Mesenteric fat pad (tissue), 1 donor: ENCODE results near the gene GNB1. TPM values are rescaled to one million over a fixed set of nuclear protein-coding genes. Genes with fewer than 3 reads are reported as not detected.
"Not testable (repeated sequence)": the region's sequence is repeated elsewhere in the genome, so short reads cannot be mapped to it uniquely, and the experiment has no call there.

Experiments used
- DNase-seq: peaks from one replicate; pipeline ENCODE4 v3.0.0-alpha.2; 2020; ENCODE audit warnings: low spot score
- total RNA-seq: library from RNA; stranded (reverse); fragmentation: NEBNext Ultra II Directional; extraction: Animal tissue kit (Norgen Biotek cat#: 25700); gene quantifications from one replicate; pipeline ENCODE4 v1.2.1, GENCODE V29; 2021
- donor health status: DM: yes; HTN: yes; CAD: no.

Gene GNB1
- total RNA-seq, 1 donor from 2014 or later = 318 TPM

DNA sequence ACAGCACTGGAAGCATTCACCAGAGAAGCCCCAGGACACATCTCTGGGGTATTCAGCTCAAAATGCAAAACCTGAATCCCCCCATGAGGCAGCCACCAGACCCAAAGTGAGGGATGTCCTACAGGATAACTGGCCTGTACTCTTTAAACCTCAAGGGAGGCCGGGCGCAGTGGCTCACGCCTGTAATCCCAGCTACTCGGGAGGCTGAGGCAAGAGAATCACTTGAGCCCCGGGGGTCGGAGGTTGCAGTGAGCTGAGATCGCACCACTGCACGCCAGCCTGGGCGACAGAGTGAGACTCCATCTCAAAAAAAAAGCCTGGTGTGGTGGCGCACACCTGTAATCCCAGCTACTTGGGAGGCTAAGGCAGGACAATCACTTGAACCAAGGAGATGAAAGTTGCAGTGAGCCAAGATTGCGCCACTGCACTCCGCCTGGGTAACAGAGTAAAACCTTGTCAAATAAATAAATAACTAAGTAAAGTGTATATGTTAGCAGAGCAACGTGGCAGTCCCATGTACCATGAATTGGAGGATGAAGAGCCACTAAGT, 29.1 kb downstream of the GNB1 start:
- not testable (repeated sequence) for DNase-seq

DNA sequence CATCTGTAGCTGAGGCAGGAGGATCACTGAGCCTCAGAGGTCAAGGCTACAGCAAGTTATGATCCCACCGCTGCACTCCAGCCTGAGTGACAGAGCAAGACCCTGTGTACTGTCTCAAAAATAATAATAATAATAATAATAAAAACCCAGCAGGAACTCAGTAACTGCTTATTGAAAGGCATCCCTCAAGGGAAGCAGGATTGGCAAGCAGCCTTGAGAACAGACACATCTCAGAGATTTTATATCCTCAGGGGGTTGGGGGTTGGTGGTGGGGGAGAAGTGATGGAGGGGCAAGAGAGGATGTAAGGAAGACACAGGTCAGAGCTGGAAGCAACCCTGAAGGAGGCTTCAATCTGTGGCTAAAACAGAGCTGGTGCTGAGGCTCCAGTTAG, 29.6 kb downstream of the GNB1 start:
- DNase-seq = no peak

DNA sequence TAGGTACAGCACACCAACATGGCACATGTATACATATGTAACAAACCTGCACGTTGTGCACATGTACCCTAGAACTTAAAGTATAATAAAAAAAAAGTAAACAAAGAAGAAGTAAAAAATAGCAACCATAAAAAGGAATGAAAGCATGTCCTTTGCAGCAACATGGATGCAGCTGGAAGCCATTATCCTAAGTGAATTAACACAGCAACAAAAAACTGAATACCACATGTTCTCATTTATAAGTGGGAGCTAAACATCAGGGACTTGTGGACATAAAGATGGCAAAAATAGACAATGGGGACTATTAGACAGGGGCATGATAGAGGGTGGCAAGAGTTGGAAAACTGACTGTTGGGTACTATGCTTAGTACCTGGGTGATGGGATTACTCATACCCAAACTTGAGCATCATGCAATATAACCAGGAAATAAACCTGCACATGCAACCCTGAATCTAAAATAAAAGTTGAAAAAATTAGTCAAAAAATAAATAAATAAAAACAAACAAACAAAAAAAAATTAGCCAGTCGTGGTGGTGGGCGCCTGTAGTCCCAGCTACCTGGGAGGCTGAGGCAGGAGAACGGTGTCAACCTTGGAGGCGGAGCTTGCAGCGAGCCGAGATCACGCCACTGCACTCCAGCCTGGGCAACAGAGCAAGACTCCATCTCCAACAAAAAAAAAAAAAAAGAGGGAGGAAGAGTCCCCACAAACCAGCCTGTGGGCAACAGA, 30.8 kb downstream of the GNB1 start:
- DNase-seq = not testable (repeated sequence)

DNA sequence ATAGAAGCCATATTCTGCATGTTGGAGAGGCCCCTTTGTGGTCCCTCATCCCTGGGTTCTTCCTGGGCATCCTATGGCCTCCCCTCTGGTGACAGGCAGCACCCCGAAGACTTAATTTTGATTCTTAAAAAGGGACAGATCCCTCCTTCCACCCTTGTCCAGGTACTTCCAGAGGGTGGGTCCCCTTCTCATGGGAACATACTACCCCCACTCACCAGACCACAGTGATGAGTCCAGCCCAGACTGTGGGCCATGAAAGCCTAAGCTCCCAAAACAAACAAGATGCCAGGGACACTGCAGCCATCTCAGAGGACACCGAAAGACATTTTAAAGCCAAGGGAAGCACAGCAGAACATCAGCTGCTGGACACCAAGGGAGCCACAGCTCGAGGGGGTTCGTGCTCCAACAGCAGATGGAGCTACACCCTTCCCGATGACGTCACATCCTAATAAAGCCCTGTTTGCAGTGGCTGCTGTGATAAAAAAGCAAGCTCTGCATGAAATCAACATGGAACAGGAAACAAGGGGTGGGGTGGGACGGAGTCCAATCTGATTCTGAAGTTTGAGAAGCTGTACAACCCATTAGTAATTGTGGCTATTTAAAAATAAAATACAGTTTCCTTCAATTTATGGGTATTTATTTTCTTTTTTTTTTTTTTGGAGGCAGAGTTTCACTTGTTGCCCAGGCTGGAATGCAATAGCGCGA, 32.4 kb downstream of the GNB1 start:
- DNase-seq = no peak

DNA sequence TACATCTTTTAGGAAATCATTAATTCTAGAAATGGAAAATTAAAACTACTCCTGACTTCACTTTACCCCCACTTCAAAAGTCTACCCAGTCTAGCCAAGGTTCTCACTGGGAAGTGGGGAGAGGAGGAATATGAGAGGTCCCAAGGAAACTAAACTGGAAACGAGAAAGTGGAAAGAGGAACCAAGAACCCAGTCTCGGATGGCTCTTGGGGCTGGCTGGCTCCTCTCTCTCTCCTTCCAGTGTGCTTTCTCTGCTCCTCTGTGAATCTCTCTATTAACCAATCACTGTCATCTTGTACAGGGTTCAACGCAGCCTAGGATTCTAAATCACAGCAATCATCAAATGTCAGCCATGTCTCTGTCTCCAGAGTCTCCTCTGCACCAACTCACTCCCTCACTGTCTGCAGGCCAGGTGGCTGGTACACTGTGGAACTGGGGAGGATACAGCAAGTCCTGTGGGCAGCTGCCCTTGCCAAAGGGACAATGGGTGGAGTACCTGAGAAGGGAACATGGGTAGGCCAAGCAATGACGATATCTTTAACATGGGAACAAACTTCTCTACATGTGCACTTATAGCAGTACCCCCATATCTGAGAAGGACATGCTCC, 33.7 kb downstream of the GNB1 start:
- no peak for DNase-seq

DNA sequence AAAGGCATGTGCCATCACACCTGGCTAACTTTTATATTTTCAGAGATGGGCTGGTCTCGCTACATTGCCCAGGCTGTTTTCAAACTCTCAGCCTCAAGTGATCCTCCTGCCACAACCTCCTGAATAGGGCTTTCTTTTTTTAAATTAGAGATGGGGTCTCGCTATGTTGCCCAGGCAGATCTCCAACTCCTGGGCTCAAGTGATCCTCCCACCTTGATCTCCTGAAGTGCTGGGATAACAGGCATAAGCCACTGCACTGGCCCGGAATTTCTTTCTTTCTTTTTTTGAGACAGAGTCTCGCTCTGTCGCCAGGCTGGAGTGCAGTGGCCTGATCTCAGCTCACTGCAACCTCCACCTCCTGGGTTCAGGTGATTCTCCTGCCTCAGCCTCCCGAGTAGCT, 34.7 kb downstream of the GNB1 start:
- not testable (repeated sequence) for DNase-seq

DNA sequence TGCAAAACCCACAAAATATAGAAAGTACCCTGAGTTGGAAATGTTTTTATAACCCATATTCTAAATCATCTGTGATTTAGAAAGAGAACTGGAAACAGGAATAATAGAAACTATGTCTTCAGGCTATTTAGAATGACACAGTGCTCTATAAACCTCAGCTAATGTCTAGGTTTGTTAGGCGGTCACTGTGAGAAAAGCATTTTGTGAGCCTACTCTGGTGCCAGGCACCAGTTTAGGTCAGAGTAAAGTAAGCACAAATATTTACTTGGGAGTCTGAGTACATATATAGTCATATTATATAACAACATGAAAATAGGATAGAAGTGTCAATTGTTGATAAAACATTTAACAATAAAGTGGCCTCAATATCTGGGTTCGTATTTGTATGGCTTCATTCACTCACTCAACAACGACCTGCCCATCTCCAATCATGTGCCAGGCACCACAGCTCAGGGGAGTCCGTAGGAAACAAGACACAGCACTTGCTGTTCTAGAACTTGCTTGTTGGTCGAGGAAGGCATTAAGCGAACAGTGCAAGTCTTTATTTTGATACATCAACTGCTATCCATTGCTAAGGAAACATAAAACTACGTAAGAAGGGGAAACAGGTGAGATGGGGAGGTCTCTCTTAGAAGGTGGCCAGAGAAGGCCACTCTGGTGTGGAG, 37.2 kb downstream of the GNB1 start:
- no peak for DNase-seq

DNA sequence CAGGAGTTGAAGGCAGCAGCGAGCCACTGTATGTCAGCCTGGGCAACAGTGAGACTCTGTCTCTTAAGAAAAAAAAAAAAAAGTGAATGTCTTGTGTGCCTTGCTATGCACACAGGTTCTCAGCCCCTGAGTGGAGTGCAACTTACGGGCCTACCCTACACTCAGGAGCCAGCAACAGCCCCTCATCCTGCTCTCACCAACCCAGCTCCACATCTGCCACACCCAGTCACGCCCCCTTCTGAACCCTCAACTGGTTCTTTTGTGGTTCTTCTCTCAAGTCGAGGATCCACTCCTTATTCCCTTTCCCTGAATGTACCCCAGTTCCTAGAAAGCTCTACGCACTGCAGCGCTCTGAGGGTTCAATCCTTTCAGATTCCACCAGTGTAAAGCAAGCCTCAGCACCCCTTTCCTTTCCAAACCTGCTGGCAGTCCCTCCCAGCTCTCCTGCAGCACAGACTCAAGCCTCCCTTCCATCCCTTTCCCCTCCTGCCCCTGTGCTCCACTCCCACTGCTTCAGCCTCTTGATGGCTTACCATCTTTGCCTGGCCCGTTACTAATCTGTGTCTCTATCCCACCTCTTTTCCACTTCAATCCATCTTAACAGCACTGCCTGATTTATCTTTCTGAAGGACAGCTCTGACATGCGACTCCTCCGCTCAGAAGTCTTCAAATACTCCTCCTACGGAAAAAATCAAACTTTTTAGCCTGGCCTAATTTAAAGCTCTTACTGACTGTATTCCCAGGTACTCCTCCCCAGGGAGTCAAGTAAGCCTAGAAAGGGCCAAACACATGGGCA, 38.1 kb downstream of the GNB1 start:
- DNase-seq = no peak

DNA sequence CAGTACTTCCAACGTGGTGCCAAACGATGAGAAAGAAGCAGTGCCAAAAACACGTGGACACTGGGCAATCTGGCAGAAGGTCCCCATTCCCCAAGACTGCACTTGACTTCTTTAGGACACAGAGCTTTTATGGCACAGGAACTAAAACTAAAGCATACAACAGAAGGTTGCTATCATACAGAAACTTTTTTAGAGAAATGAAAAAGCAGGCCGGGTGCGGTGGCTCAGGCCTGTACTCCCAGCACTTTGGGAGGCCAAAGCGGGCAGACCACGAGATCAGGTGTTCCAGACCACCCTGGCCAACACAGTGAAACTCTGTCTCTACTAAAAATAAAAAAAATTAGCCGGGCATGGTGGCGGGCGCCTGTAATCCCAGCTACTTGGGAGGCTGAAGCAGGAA, 43.0 kb downstream of the GNB1 start:
- no peak for DNase-seq

DNA sequence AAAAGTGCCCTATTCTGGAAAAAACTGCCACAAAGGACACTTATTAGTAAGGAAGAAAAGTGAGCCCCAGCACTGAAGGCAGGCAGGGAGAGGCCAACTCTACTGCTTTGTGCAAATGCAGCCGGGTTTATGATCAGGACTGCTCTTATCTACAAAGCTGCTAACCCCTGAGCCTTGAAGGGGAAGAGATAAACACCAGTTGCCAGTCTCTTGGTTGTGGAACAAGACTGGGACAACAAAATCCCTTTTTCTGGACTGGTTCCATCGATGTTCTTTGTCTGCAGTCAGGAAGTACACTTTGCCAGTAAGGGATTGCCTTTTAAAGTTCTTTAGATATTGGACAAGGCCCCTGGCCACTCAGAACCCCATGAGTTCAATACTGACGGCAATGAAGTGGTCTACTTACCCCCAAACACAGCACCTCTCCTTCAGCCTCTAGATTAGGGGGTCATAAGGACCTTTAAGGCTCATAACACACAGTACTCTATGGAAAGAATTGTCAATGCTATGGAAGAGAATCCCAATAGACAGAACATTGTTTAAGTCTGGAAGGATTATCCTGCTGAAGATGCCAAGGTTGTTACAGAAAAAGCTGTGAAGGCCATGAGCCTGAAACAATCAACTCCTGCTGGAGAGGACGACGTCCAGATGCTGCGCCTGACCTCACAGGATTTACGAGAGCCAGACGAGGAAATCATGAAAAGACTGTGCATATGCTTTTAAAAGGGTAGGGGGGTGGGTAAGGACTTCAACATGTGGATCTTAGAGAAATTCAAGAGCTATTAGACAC, 43.6 kb downstream of the GNB1 start:
- no peak for DNase-seq

DNA sequence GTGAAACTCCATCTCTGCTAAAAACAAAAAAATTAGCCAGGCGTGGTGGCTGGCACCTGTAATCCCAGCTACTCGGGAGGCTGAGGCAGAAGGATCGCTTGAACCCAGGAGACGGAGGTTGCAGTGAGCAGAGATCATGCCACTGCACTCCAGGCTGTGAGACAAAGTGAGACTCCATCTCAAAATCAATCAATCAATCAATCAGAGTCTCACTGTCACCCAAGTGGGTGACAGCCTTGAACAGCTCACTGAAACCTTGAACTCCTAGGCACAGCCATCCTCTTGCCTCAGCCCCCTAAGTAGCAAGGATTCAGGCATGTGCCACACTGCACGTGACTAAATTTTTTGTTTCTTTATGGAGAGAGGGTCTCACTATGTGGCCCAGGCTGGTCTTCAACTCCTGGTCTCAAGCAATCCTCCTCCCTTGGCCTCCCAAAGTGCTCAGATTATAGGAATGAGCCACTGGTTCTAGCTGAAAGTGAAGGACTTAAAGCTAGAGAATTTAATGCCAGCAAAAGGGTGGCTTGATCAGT, 44.4 kb downstream of the GNB1 start:
- peak; percentile 16 for DNase-seq

DNA sequence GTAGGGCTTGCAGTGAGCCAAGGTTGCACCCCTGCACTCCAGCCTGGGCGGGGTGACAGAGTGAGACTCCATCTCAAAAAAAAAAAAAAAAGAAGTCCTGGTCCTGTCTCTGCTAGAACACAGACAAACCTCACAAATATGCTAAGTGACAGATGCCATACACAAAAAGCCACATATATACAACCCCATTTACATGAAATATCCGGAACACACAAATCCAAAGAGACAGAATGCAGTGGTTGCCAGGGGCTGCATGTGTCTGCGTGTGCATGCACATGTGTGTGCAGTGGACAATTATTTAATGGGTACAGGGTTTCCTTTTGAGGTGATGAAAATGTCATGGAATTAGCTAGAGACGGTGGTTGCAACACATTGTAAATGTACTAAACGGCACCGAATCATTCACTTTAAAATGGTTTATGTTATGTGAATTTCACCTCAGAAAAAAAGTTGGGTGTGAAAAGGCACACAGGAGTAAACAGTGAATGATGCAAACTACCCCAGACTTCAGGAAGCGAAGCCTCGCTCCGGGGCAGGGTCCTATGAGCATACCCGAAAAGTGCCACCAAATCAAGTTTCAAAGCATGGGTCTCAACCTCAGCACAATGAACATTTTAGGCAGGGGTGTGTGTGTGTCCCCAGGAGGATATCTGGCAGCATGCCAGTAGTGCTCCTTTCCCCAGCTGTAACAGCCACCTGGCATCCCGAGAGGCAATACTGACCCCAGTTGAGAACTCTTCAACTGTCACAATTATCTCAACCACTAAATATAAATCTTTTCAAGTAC, 48.3 kb downstream of the GNB1 start:
- peak; percentile 57 for DNase-seq

DNA sequence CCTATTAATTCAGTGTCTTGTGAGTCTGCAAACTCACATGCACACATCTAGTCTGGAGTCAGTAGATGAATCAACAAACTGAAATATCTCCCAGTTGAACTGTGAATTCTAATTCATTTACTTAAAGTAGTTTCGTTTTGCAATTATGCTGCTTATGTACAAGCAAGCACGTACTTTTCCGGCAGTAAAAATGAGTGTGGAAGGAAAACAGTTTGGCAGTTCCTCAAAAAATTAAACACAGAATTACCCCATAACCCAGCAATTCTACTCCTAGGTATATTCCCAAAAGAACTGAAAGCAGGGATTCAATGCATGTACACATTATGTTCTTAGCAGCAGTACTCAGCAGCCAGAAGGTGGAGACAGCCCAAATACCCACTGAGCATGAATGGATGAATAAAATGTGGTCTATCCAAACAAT, 49.3 kb downstream of the GNB1 start:
- no peak for DNase-seq

DNA sequence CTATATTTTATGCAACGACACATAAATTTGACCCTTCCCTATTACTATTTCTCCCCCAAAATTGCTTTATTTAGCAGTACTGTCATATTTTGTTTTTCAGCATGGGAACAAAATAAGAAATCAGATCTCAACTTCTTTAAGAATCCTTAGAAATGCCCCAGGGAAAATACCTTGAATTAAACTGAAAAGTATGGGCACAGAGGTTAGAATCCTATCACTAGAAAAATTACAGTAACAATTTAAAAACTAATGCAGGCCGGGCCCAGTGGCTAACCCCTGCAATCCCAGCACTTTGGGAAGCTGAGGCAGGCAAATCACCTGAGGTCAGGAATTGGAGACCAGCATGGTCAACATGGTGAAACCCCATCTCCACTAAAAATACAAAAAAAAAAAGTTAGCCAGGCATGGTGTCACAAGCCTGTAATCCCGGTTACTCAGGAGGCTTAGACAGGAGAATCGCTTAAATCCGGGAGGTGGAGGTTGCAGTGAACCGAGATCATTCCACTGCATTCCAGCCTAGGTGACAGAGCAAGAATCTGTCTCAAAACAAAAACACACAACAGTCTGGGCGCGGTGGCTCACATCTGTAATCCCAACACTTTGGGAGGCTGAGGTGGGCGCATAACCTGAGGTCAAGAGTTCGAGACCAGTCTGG, 51.4 kb downstream of the GNB1 start:
- DNase-seq = no peak

DNA sequence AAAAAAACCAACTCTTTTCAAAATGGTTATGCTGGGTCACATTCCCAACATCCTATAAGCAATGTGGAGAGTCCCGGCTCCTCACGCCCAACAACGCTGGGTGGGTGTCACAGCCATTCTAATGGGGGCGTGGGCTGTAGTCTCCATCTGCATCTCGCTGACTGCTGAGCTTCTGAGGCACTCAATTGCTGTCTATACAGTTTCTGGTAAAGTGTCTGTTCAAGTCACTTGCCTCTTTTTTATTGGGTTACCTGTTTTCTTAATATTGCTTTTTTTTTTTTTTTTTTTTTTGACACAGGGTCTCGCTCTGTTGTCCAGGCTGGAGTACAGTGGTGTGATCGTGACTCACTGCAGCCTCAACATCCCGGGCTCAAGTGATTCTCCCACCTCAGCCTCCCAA, 54.8 kb downstream of the GNB1 start:
- DNase-seq = peak; percentile 41

DNA sequence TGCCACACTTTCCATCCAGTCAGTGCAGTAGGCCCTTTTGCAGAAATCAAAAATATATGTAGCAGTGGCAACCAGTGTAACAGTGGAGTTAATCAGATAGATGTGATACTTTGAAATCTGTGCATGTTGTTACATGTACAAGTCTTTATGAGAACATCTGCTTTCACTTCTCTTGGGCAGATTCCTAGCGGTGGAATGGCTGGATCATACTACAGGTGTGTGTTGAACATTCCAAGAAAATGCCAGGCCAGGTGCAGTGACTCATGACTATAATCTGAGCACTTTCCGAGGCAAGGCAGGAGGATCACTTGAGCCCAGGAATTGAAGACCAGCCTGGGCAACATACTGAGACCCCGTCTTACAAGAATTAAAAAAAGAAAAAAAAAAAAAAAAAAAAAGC, 55.3 kb downstream of the GNB1 start:
- DNase-seq = no peak

DNA sequence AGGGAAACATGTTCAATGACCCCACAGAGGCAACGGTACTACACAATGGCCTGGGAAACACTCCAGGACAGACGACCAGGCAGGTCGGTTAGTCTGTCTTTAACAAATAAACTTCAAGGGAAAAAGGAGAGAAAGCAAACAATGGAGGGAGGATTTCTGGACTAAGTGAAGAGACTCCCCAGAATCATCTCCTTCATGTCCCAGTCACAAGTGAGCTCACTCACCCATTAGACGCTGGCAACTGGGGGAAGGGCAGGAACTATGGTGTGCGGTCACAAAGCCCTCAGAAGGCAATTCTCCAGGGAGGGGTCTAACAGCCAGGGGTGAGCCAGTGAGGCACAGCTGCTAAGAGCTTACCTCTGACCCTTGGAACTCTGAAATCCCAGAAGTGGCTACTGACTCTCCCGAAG, 57.0 kb downstream of the GNB1 start:
- peak; percentile 33 for DNase-seq

DNA sequence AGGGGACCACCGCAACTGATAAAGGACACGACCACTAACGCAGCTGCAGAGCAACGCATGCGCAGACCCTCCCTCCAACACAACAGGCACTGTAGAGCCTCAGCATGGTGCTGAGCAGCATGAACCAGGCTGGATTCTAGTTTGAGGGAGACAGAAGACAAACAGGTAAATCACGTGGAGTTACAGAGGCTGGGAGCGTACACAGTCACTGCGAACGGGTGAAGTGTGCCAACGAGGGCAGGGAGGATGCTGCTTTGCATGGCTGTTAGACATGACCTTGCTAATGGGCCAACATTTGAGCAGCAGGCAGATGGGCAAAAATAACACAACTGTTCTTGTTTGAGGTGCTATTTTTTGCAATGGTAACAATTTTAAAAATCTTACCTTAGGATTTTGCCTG, 57.4 kb downstream of the GNB1 start:
- DNase-seq = peak; percentile 68
